ENCODE measurements around the gene ATG13. TPM values are rescaled to one million over a fixed set of nuclear protein-coding genes. Genes with fewer than 3 reads are reported as not detected.
"Not testable (repeated sequence)": the region's sequence is repeated elsewhere in the genome, so short reads cannot be mapped to it uniquely, and the experiment has no call there.

Gene ATG13
- total RNA-seq, 2 donors from 2014 or later, result 40.8 to 52.9 TPM

DNA sequence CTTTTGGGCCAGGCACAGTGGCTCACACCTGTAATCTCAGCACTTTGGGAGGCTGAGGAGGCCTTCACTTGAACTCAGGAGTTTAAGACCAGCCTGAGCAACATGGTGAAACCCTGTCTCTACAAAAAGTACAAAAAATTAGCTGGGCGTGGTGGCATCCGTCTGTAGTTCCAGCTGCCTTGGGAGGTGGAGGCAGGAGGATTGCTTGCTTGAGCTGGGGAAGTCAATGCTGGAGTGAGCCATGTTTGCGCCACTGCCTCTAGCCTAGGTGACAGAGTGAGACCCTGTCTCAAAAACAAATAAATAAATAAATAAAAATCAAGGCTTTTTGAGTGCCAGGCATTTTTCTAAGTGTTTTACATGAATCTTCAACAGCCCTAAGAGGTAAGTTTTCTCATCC lies 53.2 kb downstream of the ATG13 start:
- DNase-seq (ENCODE audit: low spot score), result peak; percentile 31
- intact Hi-C loops (cut with DNase I), result not testable (repeated sequence)

GRCh38 chr11:46671958-46672315 lies 54.6 kb downstream of the ATG13 start:
- intact Hi-C loops (cut with DNase I), result no loop called here
- DNase-seq (ENCODE audit: low spot score), result peak; percentile 37

DNA sequence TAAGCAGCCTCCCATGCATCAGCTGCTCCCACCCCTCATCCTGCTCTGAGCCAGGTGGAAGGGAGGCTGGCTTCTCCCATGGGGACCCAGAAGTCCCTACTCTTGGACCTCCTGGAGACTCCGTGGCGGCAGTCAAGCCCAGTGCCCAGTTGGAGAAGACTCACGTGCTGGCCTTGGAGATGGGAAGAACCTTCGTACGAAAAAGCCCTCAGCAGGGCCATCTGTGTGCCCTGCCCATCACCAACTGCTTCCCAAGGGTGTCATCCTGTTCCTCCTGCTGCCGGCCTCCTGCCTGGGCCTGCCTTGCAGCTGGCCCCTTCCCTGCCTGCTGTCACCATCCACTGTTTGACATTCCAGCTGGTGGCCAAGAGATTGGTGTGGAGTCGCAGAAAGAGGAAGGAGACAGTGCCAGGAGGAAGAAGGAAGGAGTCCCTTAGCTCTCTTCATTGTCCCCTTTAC lies 55.1 kb downstream of the ATG13 start:
- peak; percentile 71 for DNase-seq (ENCODE audit: low spot score)
- intact Hi-C loops (cut with DNase I), result no loop called here

DNA sequence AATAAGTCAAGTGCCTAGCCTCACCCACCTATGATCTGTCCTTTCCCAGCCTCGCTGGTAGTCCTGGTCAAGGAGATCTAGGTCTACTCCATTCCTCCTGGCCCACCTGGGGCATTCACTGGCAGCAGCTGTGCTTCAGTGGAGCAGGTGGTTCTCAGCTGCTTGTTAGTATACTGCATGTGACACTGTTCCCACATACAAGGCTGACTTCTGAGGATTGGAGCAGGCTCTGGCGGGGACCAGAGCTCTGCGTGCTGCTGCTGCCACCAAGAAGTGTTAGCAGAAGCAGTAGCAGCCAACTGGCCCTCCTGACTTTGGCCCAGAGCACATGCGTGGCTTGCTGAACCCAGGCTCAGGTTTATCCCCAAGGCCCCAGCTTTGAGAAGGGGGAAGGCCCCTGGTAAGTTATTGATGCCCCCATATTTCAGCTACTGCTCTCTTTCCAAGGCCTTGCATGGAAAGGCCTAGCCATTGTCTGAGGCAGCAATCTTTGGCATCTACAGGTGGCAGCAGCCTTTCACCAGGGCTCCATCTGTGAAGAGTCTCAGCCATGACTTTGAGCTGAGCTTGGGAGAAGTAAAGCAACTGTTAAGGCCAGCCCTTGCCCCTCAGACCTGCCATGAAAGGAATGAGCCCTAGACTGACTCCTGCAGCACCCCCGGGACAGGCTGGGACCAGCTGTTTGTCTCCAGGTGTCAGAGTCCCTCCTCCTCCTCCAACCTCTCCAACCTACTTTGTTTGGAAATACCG lies 56.5 kb downstream of the ATG13 start:
- intact Hi-C loops (cut with DNase I), result no loop called here
- DNase-seq (ENCODE audit: low spot score), result peak; percentile 68

GRCh38 chr11:46674463-46675287 lies 57.3 kb downstream of the ATG13 start:
- intact Hi-C loops (cut with DNase I), result no loop called here
- peak; percentile 76 for DNase-seq (ENCODE audit: low spot score)

GRCh38 chr11:46675288-46675851 lies 58.0 kb downstream of the ATG13 start:
- DNase-seq (ENCODE audit: low spot score), result peak; percentile 90

GRCh38 chr11:46675949-46676348 lies 58.6 kb downstream of the ATG13 start:
- intact Hi-C loops (cut with DNase I), result no loop called here

More at GRCh38 chr11:46675288-46675851, 58.0 kb downstream of the ATG13 start:
- intact Hi-C loops (cut with DNase I), result no loop called here

GRCh38 chr11:46676436-46677158 lies 59.2 kb downstream of the ATG13 start:
- intact Hi-C loops (cut with DNase I), result no loop called here
- peak; percentile 83 for DNase-seq (ENCODE audit: low spot score)

More at GRCh38 chr11:46675949-46676348, 58.6 kb downstream of the ATG13 start:
- DNase-seq (ENCODE audit: low spot score), result peak; percentile 69

GRCh38 chr11:46677169-46677568 lies 59.8 kb downstream of the ATG13 start:
- intact Hi-C loops (cut with DNase I), result no loop called here
- DNase-seq (ENCODE audit: low spot score), result peak; percentile 45

- DNase-seq (ENCODE audit: low spot score), result peak; percentile 73
- intact Hi-C loops (cut with DNase I), result no loop called here
Observed at GRCh38 chr11:46677991-46678740, 60.8 kb downstream of the ATG13 start.

GRCh38 chr11:46678741-46679130 lies 61.4 kb downstream of the ATG13 start:
- intact Hi-C loops (cut with DNase I), result no loop called here
- peak; percentile 67 for DNase-seq (ENCODE audit: low spot score)

DNA sequence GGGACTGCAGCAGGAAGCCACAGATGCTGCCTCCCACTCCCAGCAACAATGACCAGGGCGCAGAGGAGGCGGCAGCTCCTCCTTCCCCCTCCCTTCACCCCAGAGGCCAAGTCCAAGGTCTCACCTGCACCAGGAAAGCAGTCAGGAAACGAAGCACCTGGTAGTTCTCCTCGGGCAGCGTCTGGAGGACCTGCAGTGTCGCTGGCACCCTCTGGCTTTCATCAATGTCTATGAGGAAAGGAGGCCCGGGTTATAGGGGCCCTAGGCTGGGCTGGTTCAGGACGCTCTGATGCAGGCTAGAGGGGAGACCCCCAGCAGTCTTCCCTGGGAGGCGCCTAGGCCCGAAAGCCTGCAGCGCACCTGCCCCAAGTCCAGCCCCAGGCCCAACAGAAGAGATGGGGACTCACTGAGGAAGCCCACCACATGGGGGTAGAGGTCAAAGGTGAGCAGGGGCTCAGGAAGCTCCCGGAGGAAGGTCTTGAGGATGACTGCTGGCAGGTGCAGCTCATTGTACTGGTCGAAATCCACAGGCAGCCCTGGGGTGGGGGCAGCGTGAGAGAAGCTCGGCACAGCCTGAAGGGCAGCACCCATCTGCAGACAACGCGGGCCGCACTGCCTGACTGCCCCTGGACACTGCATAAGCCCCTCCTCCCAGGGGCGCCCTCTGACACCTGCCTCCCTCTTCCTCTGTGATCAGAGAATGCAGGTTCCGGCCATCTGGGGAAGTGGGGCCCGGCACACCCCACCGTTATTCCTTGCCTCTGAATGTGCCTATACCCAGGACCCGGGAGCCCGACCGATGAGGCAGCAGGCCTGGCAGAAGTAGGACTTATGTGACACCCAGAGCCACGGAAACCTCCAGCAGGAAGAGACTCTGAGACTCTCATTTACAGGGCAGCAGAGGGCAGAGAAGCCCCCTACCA lies 62.1 kb downstream of the ATG13 start:
- intact Hi-C loops (cut with DNase I), result no loop called here
- peak; percentile 65 for DNase-seq (ENCODE audit: low spot score)

GRCh38 chr11:46680164-46680760 lies 62.9 kb downstream of the ATG13 start:
- DNase-seq (ENCODE audit: low spot score), result peak; percentile 63
- intact Hi-C loops (cut with DNase I), result no loop called here

- intact Hi-C loops (cut with DNase I), result no loop called here
- DNase-seq (ENCODE audit: low spot score), result peak; percentile 37
Observed at GRCh38 chr11:46680815-46681214, 63.5 kb downstream of the ATG13 start.

DNA sequence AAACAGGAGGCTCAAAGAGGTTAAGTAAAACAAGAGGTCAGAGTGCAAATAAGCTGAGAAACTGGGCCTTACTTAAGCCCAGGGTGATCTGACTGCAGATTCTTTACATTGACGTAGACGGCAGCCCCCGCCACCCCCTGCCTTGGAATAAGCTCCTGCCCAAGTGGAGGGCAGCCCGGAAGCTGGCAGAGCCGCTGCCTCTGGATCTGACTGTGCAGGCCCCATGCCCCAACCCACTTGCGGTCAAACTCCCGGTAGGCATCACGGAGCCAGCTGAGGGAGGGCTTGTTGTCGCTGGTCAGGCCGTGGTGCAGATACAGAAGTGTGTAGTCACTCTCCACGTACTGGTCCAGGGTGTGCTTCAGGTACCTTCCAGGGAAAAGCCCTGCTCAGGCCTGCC lies 64.5 kb downstream of the ATG13 start:
- peak; percentile 66 for DNase-seq (ENCODE audit: low spot score)
- intact Hi-C loops (cut with DNase I), result no loop called here

DNA sequence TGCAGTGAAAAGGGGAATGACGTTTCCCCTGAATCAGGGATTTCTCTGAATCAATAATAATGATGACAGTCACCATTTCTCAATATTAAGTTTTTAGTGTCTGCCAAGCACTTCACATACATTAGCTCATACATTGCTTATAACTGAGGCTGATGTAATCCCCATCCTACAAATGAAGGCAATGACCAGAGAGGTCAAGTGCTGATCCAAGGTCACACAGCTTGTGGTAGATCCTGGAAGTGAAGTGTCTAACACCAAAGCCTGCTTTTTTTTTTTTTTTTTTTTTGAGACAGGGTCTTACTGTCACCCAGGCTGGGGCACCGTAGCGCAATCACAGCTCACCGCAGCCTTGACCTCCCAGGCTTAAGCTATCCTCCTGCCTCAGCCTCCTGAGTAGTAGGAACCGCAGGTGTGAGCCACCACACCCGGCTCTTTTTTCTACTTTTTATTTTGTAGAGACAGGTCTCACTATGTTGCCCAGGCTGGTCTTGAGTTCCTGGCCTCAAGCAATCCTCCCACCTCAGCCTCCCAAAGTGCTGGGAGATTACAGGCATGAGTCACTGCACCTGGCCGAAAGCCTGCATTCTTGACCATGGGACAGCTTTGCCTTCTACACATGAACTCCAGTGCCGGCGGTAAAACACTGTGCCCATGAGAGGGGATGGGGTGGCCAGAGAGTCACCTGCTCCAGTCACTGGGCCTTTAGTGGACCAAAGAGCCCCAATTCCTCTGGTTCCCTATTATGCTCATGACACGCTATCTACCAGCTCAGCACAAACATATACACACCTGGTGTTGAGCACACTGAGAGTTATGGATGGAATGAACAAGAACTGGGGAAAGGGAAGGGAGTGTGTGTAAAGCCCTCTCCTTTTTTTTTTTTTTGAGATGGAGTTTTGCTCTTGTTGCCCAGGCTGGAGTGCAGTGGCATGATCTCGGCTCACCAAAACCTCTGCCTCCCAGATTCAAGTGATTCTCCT lies 65.7 kb downstream of the ATG13 start:
- intact Hi-C loops (cut with DNase I), result no loop called here
- DNase-seq (ENCODE audit: low spot score), result peak; percentile 49

Measured in posterior vena cava (tissue), 2 donors.